ENCODE data around the gene WNT11. TPM values are rescaled to one million over a fixed set of nuclear protein-coding genes. Genes with fewer than 3 reads are reported as not detected.

WNT11 gene
- total RNA-seq, 4 donors from 2014 or later, result 20.4 to 137 (median 39.1) TPM

- ATAC-seq (ENCODE audit: low FRiP score), result peak; percentile 30
- TF ChIP-seq CTCF (IDR thresholded peaks at IDR 0.05), result no peak
- no peak for DNase-seq (ENCODE audit: low spot score)
These were observed 52.8 kb downstream of the WNT11 start for GRCh38 chr11:76153571-76153923.

GRCh38 chr11:76152741-76153570 lies 53.3 kb downstream of the WNT11 start:
- TF ChIP-seq CTCF (IDR thresholded peaks at IDR 0.05), result no peak
- ATAC-seq (ENCODE audit: low FRiP score) (no peak), DNase-seq (ENCODE audit: low spot score) (no peak)

- DNase-seq (ENCODE audit: low spot score), result peak; percentile 94
- ATAC-seq (ENCODE audit: low FRiP score), result peak; percentile 89
- peak in 2 of 3 donors; percentile 70 to 90 for TF ChIP-seq CTCF (IDR thresholded peaks at IDR 0.05)
These were observed 54.1 kb downstream of the WNT11 start for GRCh38 chr11:76152086-76152681.

DNA sequence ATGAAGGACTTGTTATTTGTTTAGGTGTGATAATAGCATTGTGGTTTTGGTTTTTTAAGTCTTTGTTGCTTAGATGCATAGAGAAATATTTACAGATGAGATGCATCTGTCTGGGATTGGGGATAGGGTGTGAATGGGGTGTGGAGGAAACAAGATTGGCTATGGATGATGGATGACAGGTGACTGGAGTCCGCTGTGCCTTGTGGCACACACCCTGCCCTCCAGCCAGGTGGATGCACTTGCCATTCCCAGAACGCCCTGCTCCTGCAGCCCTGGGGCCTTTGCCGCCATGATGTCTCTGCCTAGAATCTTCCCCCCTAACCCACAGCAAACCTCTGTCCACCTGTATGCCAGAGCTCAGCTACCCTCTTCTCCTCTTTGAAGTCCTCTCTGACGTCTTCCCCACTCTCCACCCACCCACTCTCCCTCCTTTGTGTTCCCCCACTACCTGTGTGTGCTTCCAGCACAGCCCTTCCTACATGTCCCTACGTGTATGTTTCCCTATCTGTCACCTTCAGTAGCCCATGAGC lies 54.7 kb downstream of the WNT11 start:
- ATAC-seq (ENCODE audit: low FRiP score) (no peak), DNase-seq (ENCODE audit: low spot score) (no peak)
- no peak for TF ChIP-seq CTCF (IDR thresholded peaks at IDR 0.05)

GRCh38 chr11:76150141-76150540 lies 56.2 kb downstream of the WNT11 start:
- no peak for DNase-seq (ENCODE audit: low spot score)
- ATAC-seq (ENCODE audit: low FRiP score), result no peak
- no peak for TF ChIP-seq CTCF (IDR thresholded peaks at IDR 0.05)

DNA sequence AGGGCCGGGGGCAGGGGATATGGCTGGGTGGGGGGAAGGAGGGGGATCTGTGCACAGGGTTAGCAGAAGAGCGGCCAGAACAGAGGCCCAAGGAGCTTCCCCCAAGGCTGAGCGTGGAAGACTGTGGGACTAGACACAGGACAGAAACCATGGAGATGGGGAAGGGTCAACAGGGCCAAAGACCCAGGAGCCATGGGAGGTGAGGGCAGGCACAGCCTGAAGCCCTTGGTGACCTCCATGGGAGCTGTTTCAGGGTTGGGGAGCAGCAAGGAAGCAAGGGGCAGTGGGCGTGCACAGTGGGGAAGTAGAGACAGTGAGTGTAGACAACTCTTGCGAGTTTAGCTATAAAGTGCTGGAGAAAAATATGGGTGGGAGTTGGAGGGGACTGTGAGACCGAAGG lies 56.6 kb downstream of the WNT11 start:
- DNase-seq (ENCODE audit: low spot score), result no peak
- no peak for TF ChIP-seq CTCF (IDR thresholded peaks at IDR 0.05)
- no peak for ATAC-seq (ENCODE audit: low FRiP score)

Measured in omental fat pad (tissue), 4 donors.